Measurements from ENCODE around the gene PGAP2. TPM values are rescaled to one million over a fixed set of nuclear protein-coding genes. Genes with fewer than 3 reads are reported as not detected.

The PGAP2 gene
- total and polyA plus RNA-seq, 2 donors (not counting 1 experiment from before 2014, with no cell fraction given): 20.5 to 47.1 TPM

DNA sequence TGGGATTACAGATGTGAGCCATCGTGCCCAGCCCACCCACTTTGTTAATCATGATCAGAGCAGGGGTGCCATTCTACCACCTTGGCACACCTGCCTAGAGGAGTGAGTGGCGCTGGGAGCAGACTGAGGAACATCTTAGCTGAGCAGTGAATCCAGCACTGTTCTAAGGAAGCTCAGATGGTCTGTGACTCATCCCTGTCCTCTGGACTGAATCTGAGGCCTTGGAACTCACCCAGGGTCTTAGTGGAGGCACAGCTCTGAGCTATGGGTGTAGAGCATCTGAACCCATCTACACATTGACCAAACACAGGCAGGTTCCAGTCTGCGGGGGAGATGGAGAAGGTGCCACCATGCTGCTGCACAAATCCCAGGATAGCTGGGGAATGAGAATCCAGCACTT is 14.9 kb downstream of the PGAP2 start:
- no peak overlapping the region for H3K27ac Mint-ChIP-seq

More for the DNA sequence above, 14.9 kb downstream of the PGAP2 start:
- Mint-ChIP-seq H3K4me3 (no peak overlapping the region), H3K27me3 (no peaks in the 10 kb centered on the region), H3K4me1 (peaks cover 25% of the 10 kb centered on the region), H3K9me3 (ENCODE audit: insufficient read depth) (no peaks in the 10 kb centered on the region)
- peaks cover 13 to 15% of the 10 kb centered on the region in 2 donors for H3K4me1 ChIP-seq (ENCODE audit: control insufficient read depth in 2 of 2, insufficient read depth in 2 of 2, low read length in 2 of 2)
- no peak for ATAC-seq (ENCODE audit: low read depth)
- H3K9me3 ChIP-seq (ENCODE audit: control extremely low read depth in 1 of 3, control insufficient read depth in 2 of 3, insufficient read depth in 1 of 3, low read length in 2 of 3): no peaks in the 10 kb centered on the region
- no peak overlapping the region for H3K9ac ChIP-seq (ENCODE audit: low read length)
- no peaks in the 10 kb centered on the region for H3K27me3 ChIP-seq (replicated peaks in 1 of 4; ENCODE audit: control extremely low read depth in 1 of 4, control insufficient read depth in 3 of 4, insufficient read depth in 4 of 4, low read length in 3 of 4)
- 94% methylated on average over 3 of the region's 3 CpGs for WGBS (ENCODE audit: insufficient coverage)
- intact Hi-C loops (cut with micrococcal nuclease): no loop called here
- POLR2A ChIA-PET: interaction anchor here (0.6 to 2.8 kb wide), 2 partner anchors 16 to 18 kb away, joined by 3 to 12 read pairs; partner anchors contain the start of gene RHOG
- H3K27ac ChIP-seq (ENCODE audit: low read length in 2 of 2): no peak overlapping the region
- CTCF ChIA-PET: interaction anchor here (0.8 to 6.5 kb wide), 10 partner anchors 9 to 249 kb away, joined by 3 to 33 read pairs (median 6); partner anchors contain the start of genes PGAP2 and RHOG
- H3K36me3 ChIP-seq (replicated peaks in 1 of 2; ENCODE audit: control extremely low read depth in 1 of 2, control insufficient read depth in 1 of 2, extremely low read depth in 1 of 2, insufficient read depth in 2 of 2, low read length in 1 of 2): peaks cover 0 to 28% of the 10 kb centered on the region in 2 experiments
- no peak overlapping the region for H2AFZ ChIP-seq (ENCODE audit: insufficient read depth, low read depth, low read length, poor library complexity, severe bottlenecking)
- TF ChIP-seq, protein P1, sequence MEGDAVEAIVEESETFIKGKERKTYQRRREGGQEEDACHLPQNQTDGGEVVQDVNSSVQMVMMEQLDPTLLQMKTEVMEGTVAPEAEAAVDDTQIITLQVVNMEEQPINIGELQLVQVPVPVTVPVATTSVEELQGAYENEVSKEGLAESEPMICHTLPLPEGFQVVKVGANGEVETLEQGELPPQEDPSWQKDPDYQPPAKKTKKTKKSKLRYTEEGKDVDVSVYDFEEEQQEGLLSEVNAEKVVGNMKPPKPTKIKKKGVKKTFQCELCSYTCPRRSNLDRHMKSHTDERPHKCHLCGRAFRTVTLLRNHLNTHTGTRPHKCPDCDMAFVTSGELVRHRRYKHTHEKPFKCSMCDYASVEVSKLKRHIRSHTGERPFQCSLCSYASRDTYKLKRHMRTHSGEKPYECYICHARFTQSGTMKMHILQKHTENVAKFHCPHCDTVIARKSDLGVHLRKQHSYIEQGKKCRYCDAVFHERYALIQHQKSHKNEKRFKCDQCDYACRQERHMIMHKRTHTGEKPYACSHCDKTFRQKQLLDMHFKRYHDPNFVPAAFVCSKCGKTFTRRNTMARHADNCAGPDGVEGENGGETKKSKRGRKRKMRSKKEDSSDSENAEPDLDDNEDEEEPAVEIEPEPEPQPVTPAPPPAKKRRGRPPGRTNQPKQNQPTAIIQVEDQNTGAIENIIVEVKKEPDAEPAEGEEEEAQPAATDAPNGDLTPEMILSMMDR (IDR thresholded peaks at IDR 0.05): no peak
- TF ChIP-seq EZH2 (IDR thresholded peaks at IDR 0.05; ENCODE audit: borderline replicate concordance, insufficient read depth, low read depth, low read length, poor library complexity, severe bottlenecking): no peak
- H3K4me3 ChIP-seq (ENCODE audit: control extremely low read depth in 1 of 5, extremely low read depth in 1 of 5, insufficient read depth in 1 of 5, low read depth in 2 of 5, low read length in 4 of 5): no peak overlapping the region
- no peak overlapping the region for H3K4me2 ChIP-seq (replicated peaks; ENCODE audit: low read depth, low read length, poor library complexity, severe bottlenecking)
- peaks cover 18% of the 10 kb centered on the region for H4K20me1 ChIP-seq (ENCODE audit: control insufficient read depth, insufficient read depth, low read length, poor library complexity, severe bottlenecking)
- peaks cover 13% of the 10 kb centered on the region for H3K79me2 ChIP-seq (ENCODE audit: control insufficient read depth, insufficient read depth, low read length)
- DNase-seq: no peak

All from B cell (primary cell).